Right ventricle myocardium superior (tissue), 1 donor: Measurements from ENCODE around the gene IRX3. TPM values are rescaled to one million over a fixed set of nuclear protein-coding genes. Genes with fewer than 3 reads are reported as not detected.

Experiments
- ATAC-seq: fragments of 200-7000 bp; cut with Tn5 transposase; one replicate; pipeline ENCODE4 v1.9.1; 2020; ENCODE audit warnings: mild to moderate bottlenecking; ENCODE audit not compliant: poor library complexity
- DNase-seq: peaks from one replicate; pipeline ENCODE4 v3.0.0-alpha.2; 2020
- intact Hi-C: fragments of 100-400 bp; cut with DNase I; formaldehyde crosslinking; loops from one replicate; pipeline ENCODE4 v1.11.2; 2022
- total RNA-seq: library from RNA; stranded (reverse); fragmentation: NEBNext Ultra II Directional; extraction: Animal tissue kit (Norgen Biotek cat#: 25700); gene quantifications from one replicate; pipeline ENCODE4 v1.2.1, GENCODE V29; 2021
- donor health status: DM: no; HTN: yes; CAD: no; lungs with severe emphysema.

Gene IRX3
- total RNA-seq, 1 donor from 2014 or later: 42.4 TPM

DNA sequence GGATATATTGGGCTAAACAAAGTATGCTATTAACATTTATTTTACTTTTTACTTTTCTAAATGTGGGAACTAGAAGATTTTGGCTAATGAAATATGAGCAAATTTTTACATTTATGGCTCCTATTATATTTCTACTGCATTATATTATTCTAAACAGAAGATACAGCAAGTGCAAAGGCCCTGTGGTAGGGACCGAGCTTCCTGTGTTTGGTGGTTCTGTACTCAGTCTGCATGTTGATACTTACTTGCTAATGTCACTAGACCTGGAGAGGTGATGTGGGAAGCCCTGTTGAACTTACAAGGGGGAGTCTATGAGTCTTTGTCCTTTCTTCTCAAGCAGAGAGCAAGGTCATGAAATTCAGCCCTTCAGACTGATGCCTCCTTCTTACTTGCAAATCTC lies 10.0 kb upstream of the IRX3 start:
- DNase-seq: no peak
- intact Hi-C loops: no loop called here
- ATAC-seq: no peak

DNA sequence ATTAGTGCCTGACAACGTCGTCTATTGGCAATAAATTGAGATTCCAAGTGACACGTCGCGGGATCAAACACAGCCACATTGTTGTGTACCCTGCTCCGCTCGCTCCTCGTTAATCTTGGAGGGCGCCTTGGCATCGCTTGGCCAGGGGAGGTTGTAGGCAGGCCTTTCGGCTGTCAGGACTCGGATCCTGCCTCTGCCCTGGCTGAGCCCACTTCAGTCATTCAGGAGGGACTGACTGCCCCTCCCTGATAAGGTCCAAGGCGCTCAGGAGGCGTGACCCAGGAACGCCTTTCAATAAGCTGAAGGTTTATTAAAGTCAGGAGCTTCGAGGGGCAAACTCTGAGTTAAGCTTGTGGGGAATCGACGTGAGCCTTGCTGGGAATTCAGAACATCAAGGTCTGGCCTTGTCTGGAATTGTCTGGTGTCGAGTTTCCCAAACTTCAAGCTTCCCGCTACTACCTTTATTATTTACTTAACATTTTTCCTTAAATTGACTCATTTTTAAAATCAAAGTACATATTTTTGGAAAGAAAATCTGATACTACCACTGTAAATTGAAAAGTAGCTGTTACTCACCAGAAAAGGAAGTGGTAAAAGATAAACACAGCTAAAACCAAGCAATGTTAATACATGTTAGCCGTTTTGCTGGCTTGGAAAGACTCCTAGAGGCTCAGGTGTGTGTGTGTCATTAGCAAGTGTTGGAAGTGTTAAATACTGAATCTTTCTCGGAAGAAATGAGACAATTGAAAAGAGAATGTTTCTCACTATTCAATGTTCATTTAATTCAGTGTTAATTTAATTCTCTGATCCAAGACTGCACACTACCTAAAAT lies 5.3 kb upstream of the IRX3 start:
- ATAC-seq: no peak
- no peak for DNase-seq
- intact Hi-C loops: no loop called here

DNA sequence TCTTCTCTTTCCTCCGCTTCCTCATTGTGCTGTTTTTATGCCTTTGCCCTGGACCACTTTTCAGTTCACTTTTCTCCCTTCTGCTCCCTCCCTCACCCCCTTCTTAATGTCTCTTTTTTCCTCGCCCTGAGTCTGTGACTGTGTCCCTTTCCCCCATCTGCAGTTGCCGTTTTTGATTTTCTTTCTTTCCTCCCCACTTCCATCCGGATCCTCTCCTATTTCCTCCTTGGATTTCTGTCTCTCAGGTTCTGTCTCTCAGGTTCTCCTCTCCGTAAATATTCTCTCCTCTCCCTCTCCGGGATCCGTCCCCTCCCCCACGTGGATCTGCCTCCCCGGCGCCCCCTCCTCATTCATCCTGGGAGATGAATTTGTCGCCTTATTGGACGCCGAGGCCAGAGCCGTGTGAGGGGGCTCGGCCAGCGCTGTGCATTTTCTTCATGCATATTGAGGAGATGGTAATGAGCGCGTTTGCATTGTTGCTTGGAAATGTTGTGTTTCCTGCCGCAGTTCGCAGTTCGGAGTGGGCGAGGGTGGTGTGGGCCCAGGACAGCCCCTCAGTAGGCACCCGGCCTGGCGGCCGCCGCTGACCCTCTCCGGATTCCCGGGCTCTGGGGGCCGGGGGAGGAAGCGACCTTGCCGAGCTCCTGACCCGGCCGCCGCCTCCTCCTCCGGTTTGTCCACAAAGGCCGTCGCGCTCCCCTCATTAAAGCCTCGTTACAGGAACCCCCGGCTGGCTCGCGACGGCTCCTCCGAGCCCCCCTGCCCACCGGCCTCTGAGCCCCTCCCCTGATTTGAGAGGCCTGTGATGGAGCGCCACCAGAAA lies 4.5 kb upstream of the IRX3 start:
- ATAC-seq (no peak), DNase-seq (no peak)
- intact Hi-C loops: no loop called here

DNA sequence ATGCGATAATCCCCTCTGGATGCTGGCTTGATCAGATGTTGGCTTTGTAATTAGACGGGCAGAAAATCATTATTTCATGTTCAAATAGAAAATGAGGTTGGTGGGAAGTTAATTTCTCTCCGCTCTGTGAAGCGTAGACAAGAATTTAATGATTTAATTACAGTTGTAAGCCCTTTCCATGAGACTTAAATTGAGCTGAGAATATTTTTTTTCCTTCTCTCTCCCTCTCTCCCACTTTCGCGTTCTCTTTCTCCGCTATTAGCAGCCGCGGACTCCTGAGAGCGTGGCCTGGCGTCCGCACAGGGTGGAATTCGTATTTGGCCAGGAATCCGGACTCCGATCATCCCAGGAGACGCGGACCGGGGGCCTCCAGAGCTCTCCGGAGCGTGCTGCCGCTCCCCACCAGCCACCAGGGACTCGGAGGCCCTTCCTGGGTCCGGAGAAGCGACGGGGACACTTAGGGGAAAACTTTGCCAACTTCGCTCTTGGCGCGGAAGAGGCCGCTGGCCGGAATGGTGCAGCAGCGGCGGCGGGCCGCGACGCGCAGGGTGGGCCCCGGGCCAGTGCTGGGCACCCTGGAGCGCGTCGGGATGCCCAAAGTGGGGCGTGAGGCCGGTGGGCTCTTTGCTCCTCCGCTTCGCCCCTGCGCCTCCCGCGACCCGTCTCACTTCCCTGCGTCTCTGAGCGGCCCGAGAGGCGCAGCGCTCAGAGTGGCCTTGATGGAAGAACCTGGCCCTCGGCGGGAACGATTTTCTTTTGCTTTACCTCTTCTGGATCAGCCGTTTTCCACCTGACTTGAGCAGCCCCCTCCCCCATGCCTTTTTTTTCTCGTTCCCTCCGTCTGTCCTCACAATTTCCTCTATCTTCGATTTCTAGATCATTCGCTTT lies 3.6 kb upstream of the IRX3 start:
- intact Hi-C loops: loop anchor here (5.0 to 10.0 kb wide), 5 partner anchors 98 to 642 kb away; partner anchors contain the start of gene IRX5
- ATAC-seq (no peak), DNase-seq (peak; percentile 44)

- no peak for DNase-seq
- intact Hi-C loops: loop anchor here (5.0 to 10.0 kb wide), 5 partner anchors 97 to 643 kb away; partner anchors contain the start of gene IRX5
- ATAC-seq: no peak
Measured at GRCh38 chr16:54289242-54289944, 2.8 kb upstream of the IRX3 start.

- ATAC-seq (no peak), DNase-seq (no peak)
- intact Hi-C loops: loop anchor here (5.0 to 10.0 kb wide), 5 partner anchors 97 to 643 kb away; partner anchors contain the start of gene IRX5
Measured at GRCh38 chr16:54288835-54289241, 2.3 kb upstream of the IRX3 start.

DNA sequence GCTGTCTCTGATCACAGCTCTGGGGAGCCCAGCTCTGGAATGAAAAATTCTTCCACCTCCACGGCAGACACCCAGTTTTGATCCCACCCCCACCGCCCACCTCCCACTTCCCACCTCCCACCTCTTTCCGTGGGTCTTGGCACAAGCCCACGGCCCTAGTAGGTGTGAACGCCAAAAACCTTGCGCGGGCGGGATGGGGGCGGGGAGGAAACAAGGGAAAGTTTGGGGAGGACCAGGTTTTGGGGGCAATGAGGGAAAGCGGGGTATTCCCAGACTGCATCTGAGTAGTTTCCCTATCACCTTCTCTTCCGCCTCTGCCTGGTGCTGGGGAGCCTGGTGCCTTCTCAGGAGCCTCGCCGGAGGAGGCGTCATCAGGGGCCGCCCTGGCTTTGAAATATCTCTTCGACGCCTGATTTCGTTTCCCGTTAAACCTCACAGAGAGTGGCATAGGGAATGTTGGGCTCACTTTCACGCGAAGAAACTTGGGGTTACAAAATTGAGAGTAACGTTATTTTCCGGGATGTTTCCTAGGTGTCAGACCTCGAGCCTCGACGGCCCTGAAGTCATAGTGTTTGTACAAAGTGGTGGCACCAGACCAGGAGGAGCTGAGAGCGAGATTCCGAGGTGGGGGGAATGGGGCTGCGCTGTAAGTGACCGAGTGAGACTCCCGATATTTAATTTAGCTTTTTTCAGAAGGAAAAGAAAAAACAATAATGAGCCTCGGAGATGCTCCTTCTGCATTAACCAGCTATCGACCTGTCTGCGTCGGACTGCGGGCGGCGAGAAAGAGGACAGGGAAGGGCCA lies 1.6 kb upstream of the IRX3 start:
- ATAC-seq: no peak
- intact Hi-C loops: loop anchor here (5.0 to 10.0 kb wide), 5 partner anchors 96 to 644 kb away; partner anchors contain the start of gene IRX5
- no peak for DNase-seq

- DNase-seq (peak; percentile 61), ATAC-seq (no peak)
- intact Hi-C loops: loop anchor here (5.0 to 10.0 kb wide), 5 partner anchors 95 to 645 kb away; partner anchors contain the start of gene IRX5
Measured at GRCh38 chr16:54287131-54288029, 793 bp upstream of the IRX3 start.

- DNase-seq: peak; percentile 78
- ATAC-seq: no peak
- intact Hi-C loops: loop anchor here (5.0 to 10.0 kb wide), 5 partner anchors 94 to 646 kb away; partner anchors contain the start of gene IRX5
Measured at GRCh38 chr16:54286090-54286365, 559 bp downstream of the IRX3 start.

DNA sequence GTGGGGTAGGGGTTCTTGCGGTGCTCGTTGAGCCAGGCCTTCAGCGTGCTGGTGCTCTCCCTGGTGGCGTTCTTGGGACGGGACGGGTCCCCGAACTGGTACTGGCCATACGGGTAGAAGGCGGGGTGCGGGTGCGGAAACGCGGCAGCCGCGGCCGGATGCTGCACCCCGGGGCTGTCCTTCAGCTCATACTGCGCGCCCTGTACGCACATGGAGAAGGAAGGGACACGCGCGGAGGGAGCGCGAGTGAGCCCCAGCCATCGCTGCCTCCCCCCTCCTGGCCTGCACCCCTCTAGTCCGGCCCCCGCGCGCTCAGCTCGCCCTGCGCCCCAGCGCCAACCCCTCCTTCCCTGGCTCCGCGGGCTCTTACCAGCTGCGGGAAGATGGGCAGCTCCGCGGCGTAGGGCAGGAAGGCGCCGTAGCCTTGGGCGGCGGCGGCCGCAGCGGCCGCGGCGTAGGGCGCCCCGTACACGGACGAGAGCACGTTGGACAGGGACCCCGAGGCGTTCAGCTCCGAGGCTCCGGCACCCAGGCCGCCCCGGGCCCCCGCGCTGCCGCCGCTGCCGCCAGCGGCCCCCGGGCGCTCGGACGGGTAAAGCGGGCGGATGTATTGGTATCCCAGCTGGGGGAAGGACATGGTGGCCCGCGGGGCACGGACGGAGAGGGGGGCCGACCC lies 1.0 kb downstream of the IRX3 start:
- DNase-seq (peak; percentile 54), ATAC-seq (peak; percentile 1)
- intact Hi-C loops: loop anchor here (5.0 to 10.0 kb wide), 5 partner anchors 93 to 647 kb away; partner anchors contain the start of gene IRX5

GRCh38 chr16:54284931-54285413 lies 1.6 kb downstream of the IRX3 start:
- no peak for DNase-seq
- intact Hi-C loops: loop anchor here (5.0 to 10.0 kb wide), 5 partner anchors 93 to 647 kb away; partner anchors contain the start of gene IRX5
- no peak for ATAC-seq

GRCh38 chr16:54284319-54284930 lies 2.2 kb downstream of the IRX3 start:
- intact Hi-C loops: loop anchor here (10.0 kb wide), 3 partner anchors 130 to 390 kb away; no protein-coding TSS in a partner anchor
- ATAC-seq: no peak

GRCh38 chr16:54283725-54284318 lies 2.8 kb downstream of the IRX3 start:
- no peak for DNase-seq
- no peak for ATAC-seq
- intact Hi-C loops: loop anchor here (10.0 kb wide), 3 partner anchors 131 to 389 kb away; no protein-coding TSS in a partner anchor

More at GRCh38 chr16:54284319-54284930, 2.2 kb downstream of the IRX3 start:
- DNase-seq: no peak

DNA sequence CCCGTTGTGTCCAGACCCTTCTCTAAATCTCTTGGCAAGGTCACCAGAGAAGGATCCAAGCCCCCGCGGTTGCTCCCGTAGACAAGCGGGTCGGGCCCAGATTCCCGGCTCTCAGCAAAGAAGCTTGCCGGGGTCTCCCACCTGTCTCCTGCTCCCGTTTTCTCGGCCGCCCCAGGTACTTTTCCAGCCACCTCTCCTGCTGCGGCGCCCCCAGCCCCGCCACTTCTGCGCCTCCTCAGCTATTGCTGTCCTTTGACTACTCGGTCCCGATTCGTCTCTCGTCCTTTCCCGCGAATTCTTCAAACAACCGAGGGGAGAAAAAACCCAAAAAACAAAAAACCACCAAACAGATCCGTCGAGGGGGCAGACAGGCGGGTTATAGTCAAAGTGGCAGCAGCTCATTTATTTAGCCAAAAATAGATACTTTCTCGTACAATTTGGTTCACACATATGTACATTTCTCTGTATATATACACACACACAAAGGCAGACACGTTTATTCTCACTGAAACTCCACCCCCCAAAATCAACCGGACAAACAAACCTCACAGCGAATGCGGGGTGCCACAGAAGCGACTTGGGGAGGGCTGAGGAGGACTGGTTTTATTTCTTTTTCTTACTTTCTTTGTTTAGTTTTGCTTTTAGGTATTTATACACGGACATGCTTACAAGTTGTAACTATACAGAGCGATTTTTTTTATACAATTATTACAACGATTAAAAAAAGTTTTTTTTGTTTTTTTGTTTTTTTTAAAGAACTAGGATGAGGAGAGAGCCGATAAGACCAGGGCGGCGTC lies 3.5 kb downstream of the IRX3 start:
- ATAC-seq: no peak
- intact Hi-C loops: loop anchor here (10.0 kb wide), 3 partner anchors 132 to 388 kb away; no protein-coding TSS in a partner anchor
- no peak for DNase-seq
